ENCODE measurements around the gene LTF.

- no peak for TF ChIP-seq CTCF (IDR thresholded peaks at IDR 0.05; ENCODE audit: insufficient read depth, low read length)
- no peak for TF ChIP-seq POLR2AphosphoS5 (IDR thresholded peaks at IDR 0.05; ENCODE audit: low read depth)
- TF ChIP-seq REST (IDR thresholded peaks at IDR 0.05; ENCODE audit: insufficient replicate concordance, low read depth) = no peak
These were observed 850 bp downstream of the LTF start for GRCh38 chr3:46463868-46464241.

All from HL-60 (cell line).